NOMO-1 treated with dmso at 0.1 percent for 144 hours (cell line): Measurements from ENCODE around the gene PEX5L.
A peak's percentile ranks its signal among the peaks of the same experiment; 100 is the strongest.

Source experiments
- DNase-seq: peaks from one replicate; lab custom pipeline; 2025; ENCODE audit not compliant: unreplicated experiment; lab: John Stamatoyannopoulos, UW

Gene PEX5L

DNA sequence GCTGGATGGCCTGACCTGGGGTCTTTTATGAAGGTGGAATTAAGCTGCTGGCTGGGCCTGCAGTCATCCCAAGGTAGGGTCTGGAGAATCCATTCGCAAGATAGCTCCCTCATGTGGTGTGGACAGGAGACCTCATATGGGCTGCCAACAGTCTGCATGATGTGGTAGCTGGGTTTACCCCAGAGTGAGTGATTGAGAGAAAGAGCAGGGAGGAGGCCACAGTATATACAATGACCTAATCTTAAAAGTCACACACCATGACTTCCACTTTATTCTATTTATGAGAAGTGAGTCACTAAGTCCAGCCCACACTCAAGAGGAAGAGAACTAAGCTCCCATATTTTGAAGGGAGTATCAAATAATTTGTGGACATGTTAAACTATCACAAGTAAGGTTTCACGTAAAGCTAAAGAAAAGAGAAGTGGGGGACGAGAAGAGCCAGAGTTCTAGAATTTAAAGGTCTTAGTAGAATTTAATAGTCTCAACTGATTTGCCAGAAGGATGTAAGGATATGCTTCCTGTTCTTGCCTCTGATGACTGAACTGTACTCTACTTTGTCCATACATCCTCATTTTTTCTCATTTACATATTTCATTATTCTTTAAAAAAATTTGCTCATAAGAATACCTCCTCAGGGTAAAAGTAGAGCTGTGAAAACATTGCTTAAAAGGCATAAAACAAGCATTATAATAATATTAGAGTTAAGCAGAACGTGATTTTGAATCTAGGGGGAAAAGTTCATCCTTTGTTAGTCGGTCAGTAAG, 184.4 kb downstream of the PEX5L start:
- DNase-seq = peak; percentile 88

DNA sequence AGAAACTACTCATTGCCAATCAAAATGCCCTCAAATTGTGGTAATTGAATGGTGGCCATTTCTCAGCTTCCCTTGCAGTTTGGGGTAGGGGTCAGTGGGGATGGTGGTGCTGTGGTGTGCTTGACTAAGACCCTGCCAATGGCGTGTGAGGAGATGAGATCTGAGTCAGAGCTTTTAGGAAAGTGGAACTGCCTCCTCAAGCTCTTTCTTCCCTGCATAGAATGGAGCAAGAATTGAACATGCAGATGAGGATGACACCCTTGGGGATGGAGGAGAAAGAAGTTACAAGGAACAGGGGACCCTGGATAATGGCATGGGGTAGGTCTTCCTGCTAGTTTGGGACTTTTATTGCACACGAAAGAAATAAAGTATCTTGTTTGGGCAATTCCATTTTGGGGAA, 188.0 kb downstream of the PEX5L start:
- DNase-seq = no peak

- DNase-seq = no peak
These were observed 194.7 kb downstream of the PEX5L start for GRCh38 chr3:179842061-179842460.

- DNase-seq = no peak
These were observed 195.8 kb downstream of the PEX5L start for GRCh38 chr3:179840985-179841384.

DNA sequence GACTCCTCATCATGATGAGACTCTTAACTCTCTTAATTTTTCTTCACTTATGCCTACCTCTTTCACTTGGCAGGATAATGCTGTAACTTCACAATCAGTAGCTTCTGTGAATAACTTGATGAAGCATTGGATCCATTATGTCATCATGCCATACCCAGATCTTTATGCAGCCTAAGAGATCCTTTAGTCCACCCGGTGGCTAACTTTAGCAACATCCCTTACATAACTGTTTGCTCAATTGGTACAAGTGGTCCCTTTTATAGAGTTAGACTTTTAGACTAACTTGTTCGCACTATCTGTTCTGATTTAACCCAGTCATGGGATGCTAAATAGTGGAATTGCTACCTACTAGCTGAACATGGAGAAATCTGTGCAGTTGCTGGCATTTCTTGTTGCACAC, 199.4 kb downstream of the PEX5L start:
- DNase-seq = no peak

- DNase-seq = no peak
These were observed 203.4 kb downstream of the PEX5L start for GRCh38 chr3:179833294-179833693.

- DNase-seq = no peak
These were observed 204.3 kb downstream of the PEX5L start for GRCh38 chr3:179832333-179832854.

DNA sequence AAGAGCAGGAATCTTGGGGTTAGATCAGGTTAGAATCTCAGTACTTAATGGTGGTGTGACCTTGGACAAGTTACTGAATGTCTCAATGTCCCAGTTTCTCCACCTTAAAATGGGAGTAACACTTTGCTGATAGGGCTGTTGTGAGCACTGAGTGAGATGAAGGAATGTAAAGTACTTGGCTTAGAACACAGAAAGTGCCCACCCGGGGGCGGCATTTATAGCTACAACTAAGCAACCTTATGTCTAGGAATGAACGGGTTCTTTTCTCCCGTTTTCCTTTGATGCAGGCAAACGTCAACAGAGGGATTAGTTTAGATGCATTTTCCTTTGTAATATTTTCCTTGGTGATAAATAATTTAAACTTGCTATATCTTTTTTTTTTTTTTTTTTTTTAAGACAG, 207.3 kb downstream of the PEX5L start:
- DNase-seq = no peak

DNA sequence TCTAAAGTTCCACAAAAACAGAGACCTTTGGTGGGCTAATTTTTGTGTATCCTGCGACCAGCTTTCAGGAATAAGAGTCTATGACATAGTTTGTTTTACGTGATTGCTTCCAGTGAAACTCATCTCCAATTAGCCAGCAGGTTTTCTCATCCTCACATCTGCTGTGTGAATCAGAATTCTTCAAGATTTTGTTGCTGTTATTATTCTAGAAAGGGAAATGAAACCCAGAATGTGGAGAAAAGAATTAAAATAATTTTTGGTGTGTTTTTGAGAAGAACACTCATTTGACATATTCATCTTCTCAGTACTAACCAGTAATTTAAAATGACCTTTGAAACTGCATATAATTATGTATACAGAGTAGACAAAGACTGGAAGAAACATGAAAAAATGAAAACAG, 208.0 kb downstream of the PEX5L start:
- no peak for DNase-seq

DNA sequence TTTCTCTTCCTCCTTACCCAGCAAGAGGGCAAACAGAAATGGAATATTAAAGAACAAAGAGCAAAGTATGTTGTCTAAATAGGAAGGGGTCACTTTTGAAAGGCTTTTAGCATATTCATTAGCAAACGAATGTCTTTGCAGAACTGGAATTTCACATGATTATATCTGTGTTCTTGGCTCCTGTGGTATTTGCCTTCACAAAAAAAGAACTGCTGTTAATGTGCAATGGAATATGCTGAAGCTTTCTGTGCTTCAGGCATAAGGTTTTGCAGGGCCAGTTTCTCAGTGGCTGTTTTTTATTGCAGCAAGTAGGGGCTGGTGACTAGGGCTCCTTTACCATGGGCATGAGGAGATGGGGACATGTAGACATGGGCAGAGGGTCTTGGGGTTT, 210.5 kb downstream of the PEX5L start:
- DNase-seq = no peak

DNA sequence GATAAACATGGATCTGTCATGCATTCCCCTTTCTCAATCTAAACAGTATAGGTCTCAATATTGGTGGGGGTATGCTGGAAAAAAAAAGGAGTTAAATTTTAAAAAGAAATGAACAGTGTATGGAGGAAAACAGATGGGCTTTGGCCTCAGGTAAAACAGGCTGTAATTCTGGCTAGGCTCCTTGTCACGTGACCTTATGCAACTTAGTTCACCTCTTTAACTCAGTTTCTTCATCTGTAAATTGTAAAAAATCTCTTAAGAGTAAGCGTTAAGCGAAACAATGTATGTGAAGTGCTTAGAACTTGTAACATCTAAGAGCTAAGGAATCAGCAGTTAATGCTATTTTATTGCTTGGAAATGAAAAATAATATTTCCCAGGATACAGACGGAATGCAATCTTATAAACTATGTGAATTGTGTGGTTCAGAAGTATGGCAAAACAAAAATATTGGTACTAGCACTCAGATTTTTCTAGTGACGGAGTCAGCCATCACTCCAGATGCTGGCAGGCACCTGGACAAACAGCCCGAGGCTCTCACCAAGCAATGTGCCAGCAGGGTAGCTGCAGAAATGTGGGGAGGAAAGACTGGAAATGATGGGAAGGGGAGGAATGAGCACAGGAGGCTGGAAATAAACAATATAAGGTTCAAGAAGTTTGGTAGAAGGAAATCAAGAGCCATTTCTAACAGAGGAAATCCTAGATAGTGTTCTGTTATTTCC, 211.1 kb downstream of the PEX5L start:
- DNase-seq = no peak

GRCh38 chr3:179822296-179822695, 214.4 kb downstream of the PEX5L start:
- no peak for DNase-seq

GRCh38 chr3:179819379-179819778, 217.4 kb downstream of the PEX5L start:
- no peak for DNase-seq

GRCh38 chr3:179812096-179812382, 224.7 kb downstream of the PEX5L start:
- DNase-seq = no peak

DNA sequence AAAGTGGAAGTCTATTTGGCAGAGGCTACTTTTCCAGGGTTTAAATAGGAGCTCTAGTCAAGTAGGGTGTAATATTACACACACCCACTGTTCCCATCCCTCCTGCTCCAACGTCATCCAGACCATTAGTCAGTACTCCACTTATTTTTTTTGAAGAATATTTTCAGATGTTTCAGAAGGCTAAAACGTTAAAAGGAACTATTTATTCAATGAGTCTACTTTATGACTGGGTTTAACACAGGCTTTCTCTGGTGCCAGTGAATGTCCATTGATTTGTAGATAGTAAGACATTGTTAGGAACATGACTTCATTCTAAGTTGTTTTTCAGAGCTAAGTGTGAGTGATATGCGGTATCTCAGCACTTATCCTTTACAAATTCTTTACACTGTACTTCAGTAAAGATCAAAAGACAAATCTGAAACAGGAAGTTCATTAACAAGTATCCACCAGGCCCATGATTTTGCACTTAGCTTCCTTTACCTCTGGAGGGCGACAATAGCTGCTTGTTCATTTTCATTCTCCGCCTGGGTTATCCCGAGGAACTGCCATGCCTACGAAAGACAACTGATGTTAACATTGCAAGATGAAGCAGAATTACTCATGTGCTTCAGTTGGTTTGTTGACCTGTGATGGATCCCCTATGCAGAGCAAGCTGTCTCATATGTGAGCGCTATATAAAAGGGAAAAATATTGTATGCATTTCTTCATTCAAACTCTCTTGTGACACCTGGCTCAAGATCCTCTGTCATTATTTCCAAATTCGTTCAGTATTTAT, 225.2 kb downstream of the PEX5L start:
- DNase-seq = peak; percentile 82

DNA sequence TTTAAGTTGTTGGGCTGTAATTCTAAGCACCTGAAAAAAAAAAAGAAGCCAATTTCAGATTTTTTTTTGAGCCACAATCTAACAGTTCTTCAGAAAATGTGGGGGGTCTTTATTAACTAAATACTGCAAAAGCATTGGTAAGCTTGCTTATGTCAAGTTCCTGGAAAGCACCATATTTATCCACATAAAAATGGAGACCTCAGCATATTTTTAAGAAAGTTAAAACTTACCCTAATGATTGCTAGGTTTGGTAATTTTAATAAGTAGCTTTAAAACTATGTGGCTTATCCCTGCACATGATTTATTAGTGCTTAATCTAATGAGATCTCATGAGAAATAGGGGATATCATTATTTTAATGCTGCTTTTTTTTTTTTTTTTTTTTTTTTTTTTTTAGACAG, 227.1 kb downstream of the PEX5L start:
- no peak for DNase-seq

DNA sequence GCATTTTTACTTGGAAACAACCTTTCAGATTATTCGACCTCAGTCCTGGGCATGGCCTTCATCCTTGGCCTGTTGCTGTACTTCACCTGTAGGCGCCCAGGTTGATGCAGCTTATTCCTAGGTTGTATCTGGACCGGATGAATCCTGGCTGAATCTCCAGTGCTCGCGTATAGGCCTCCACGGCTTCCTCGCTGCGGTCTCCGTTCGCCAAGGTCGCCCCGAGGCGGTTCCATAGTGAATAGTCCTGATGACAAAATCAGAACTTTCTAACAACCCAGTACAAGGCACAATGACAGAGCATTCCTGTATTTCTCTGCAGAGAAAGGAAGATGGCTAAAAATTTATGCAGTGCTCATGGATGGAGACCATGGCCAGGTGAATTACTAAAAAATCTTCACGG, 229.1 kb downstream of the PEX5L start:
- no peak for DNase-seq

DNA sequence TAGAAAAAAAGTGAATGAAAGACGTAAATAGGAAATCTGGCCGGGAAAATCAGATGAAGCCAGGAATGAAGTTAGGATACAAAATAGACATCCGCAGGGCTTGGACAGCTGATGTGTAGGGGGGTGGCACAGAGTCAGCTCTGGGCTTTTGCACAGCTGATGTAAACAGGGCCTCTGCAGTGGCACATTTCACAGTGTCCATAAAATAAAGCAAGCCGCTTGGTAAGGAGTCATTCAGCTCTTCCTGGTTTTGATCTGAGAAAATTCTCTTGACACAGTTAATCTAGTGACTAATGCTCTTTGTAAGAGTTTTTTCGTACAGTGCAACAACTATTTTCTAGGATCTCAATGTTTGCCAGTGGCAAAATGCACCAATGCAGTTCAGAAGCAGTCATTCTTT, 230.6 kb downstream of the PEX5L start:
- DNase-seq = no peak

DNA sequence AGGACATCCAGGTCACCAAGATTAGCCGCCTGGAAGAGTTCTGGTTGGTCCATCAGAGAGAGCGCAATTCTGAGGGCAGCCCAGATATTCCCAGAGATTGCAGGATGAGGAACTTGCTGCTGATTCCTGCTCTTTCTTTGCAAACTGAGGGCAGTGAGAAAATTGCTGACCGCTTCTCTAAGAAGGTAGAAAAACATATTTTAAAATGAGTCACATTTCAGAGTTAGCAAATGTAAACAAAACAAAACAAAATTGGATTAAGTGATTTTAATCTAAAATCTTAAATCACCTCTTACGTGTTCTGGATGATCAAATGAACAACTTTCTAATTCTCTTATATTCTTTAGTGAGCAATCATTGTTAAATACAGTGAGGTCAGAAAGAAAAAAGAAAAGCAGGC, 234.9 kb downstream of the PEX5L start:
- no peak for DNase-seq

GRCh38 chr3:179801263-179801662, 235.5 kb downstream of the PEX5L start:
- peak; percentile 14 for DNase-seq

GRCh38 chr3:179797192-179797591, 239.5 kb downstream of the PEX5L start:
- DNase-seq = no peak

DNA sequence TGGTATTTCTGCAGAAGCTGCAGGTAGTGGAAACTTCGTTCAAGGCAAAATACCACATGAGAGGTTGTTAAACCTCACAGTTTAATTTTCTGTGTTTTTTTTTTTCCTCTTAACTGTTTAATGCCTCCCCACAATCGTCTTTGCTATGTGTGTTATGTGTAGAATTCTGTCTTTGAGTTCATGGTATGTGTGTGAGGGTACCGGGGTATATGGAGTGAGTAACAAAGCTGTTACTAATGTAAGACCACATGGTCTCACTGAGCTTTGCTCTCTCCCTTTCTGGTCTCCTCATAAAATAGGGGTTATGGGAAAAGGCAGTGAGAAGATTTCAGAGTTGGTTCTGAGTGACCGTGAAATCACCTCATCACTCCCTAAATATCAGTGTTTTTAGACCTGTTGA, 240.3 kb downstream of the PEX5L start:
- no peak for DNase-seq
